ENCODE results near the gene SH3BP5L.
"Not testable (repeated sequence)": the region's sequence is repeated elsewhere in the genome, so short reads cannot be mapped to it uniquely, and the experiment has no call there.

The SH3BP5L gene

DNA sequence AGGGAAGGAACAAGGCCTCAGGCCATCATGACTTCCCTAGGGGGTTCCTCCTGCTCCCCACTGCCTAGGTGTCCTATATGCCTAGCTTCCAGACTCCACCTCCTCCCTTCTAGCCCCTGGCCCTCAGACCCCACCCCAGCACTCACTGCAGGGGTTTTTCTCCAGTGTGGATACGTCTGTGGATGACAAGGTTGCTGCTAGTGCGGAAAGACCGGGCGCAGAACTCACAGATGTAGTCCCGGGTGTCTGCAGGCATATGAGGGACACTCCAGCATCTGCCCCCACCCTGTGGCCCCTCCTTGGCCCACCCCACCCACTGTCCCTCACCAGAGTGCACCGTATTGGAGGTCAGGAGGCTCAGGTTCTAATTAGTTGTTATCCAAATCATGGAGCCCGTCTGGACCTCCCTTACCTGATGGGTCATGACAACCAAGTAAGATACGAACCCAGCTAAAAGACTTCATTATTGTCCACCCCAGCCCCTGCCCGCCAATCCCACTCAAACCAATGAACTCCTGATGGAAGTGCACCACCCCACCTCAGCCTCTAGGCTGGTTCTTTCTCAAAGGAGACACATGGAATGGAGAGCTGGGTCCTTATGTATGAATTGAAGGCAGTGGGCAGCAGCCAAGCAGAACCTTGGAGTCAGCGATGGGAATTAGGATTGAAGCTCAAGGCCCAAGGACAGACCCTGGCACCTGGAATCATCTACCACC lies 25.0 kb upstream of the SH3BP5L start:
- DNase-seq = no peak

DNA sequence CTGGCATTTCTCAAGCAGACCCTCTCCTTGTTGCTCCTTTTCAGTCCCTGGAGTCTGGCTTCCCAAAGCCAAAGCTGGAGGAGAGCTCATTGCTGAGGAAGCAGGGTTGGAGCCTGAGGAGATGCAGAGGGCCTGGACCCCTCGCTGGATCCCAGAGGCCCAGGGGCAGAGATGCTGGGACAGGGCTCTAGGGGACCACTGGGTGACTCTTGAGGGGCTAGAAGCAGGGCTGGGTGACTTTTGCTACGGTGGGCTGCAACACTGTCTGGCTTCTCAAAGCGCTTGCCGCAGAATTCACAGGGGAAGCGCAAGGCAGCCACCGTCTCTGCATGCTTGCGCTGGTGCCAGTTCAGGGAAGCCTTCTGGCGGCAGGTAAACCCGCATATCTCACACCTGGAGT lies 24.4 kb upstream of the SH3BP5L start:
- DNase-seq = no peak

DNA sequence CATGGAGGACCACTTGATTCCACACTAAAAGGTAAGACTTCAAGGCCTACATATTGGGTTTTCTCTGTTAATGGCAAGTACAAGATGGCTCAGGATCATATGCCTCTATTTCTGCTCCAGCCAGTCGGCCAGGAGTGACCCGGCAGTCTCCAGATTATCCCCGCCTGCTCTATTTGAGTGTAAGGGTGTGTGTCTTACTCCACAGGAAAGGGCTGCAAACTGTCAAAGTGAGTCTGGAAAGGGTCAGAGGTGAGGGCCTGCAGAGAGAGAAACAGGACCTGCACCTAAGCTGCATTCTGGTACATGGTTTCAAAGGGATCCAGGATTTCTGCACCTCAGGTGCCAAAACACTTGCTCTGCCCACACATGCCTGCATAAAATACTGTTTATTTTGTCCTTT lies 23.9 kb upstream of the SH3BP5L start:
- DNase-seq = no peak

DNA sequence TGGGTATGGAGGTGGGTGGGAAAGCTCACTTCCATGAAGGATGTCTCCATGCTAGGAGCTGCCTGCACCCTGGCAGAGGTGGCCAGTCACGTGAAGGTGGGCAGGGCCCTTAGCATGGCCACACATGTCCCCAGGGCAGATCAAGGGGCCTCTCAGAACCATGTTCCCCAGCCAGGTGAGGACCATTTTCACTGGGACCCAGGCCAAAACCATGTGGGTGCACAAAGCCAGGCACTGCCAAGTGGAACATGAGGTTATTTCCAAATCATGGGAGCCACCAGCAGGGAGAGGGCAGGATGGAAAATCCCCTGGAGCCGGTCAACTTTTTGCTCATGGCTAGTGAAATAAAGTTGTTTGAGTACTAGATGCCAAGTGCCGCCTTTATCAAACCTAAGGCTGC lies 23.4 kb upstream of the SH3BP5L start:
- DNase-seq = no peak

DNA sequence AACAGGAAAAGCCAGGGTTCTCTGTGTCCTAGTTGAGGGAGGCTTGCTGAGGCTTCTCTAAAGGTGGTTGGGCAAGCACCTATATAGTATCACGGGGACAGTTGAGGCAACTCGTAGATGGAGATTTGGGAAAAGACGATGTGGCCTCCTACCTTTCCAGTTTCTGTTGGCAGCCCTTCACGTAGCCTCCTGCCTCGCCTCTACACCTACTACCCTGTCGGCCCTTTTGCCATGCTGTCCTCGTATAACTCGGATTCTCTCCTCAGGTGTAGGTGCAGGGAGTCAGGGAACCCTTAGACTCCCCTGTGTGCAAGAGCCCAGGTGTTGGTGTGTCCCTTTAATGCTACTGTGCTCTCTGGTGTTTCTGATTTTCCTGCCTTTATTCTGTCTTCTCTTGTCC lies 22.9 kb upstream of the SH3BP5L start:
- DNase-seq = no peak

DNA sequence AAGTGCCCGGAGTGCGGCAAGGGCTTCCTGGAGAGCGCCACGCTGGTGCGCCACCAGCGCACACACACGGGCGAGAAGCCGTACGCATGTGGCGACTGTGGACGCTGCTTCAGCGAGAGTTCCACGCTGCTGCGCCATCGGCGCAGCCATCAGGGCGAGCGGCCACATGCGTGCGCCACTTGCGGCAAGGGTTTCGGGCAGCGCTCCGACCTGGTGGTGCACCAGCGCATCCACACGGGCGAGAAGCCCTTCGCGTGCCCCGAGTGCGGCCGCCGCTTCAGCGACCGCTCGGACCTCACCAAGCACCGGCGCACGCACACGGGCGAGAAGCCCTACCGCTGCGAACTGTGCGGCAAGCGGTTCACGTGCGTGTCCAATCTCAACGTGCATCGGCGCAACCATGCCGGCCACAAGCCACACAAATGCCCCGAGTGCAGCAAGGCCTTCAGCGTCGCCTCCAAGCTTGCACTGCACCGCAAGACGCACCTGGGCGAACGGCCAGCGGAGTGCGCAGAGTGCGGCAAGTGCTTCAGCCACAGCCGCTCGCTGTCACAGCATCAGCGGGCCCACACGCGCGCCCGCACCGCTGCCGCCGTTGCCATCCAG lies 22.3 kb upstream of the SH3BP5L start:
- DNase-seq = no peak

DNA sequence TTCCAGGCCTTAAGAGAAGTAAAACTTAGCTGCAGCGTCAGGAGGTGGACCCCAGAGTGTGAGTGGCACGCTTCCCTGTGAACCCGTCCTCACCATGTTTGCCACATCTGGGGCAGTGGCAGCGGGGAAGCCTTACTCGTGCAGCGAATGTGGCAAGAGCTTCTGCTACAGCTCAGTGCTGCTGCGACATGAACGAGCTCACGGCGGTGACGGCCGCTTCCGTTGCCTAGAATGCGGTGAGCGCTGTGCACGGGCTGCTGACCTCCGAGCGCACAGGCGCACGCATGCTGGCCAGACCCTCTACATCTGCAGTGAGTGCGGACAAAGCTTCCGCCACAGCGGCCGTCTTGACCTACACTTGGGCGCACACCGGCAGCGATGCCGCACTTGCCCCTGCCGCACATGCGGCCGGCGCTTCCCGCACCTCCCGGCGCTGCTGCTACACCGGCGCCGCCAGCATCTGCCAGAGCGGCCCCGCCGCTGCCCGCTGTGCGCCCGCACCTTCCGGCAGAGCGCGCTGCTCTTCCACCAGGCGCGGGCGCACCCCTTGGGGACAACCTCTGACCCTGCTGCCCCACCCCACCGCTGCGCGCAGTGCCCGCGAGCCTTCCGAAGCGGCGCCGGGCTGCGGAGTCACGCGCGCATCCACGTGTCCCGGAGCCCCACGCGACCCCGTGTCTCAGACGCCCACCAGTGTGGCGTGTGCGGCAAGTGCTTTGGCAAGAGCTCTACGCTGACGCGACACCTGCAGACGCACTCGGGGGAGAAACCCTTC lies 21.7 kb upstream of the SH3BP5L start:
- DNase-seq = no peak

DNA sequence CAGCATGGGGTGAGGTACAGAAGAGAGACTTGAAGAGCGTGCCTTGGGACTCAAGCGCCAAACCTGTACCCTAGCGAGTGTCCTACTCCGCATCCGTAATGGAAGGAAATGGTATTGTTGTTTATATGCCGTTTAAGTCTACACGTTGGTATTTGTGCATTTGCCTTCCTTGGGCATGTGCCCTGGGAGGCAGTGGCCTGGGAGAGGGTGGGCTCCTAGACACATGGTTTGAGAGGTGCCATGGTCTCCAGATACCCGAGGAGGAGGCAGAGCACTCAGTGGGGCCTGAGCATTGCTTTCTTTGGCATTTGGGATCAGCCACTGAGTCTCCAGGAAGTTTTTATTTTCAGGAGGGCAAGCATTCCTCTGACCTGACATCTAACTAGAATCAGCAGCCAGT lies 18.8 kb upstream of the SH3BP5L start:
- DNase-seq = no peak

DNA sequence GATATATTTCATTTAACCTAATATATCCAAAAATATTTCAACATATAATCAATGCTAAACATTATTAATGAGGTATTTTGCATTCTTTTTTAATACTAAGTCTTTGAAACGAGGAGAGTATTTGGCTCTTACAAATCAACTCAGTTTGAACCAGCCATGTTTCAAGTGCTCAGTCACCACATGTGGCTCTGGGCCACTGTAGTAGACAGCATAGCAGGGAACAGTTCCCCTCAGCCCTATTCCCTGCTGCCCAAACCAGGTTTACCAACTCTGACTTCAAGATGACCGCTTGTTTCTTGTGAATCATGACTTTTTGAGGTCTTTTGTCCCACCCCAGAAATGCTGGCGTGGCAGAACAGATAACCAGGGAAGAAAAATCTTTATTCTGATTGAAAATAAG lies 18.0 kb upstream of the SH3BP5L start:
- no peak for DNase-seq

DNA sequence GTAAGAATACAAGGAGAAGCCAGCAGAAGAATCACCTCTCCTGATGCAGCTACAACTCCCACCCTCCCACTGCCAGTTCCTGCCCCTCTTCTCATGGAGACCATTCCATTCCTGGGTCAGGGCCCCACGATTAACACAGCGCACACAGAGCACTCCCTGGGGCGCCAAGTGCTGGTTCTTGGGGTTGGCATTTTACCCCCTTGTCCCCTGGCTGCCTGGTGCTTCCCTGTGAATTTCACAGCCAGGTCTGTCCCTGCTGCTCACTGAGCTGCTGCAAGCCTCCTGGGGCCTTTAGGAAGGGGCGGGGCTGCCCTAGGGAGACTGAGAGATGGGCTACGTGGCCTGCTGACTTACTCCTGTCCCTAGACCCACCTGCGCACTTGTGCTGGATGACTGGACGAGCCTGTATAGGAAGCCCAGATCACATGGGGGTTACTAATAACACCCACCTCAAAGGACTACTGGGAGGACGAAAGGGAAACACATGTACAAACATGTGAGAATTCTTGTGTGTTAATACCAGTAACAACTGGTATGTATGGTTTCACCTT lies 17.1 kb upstream of the SH3BP5L start:
- DNase-seq = no peak

DNA sequence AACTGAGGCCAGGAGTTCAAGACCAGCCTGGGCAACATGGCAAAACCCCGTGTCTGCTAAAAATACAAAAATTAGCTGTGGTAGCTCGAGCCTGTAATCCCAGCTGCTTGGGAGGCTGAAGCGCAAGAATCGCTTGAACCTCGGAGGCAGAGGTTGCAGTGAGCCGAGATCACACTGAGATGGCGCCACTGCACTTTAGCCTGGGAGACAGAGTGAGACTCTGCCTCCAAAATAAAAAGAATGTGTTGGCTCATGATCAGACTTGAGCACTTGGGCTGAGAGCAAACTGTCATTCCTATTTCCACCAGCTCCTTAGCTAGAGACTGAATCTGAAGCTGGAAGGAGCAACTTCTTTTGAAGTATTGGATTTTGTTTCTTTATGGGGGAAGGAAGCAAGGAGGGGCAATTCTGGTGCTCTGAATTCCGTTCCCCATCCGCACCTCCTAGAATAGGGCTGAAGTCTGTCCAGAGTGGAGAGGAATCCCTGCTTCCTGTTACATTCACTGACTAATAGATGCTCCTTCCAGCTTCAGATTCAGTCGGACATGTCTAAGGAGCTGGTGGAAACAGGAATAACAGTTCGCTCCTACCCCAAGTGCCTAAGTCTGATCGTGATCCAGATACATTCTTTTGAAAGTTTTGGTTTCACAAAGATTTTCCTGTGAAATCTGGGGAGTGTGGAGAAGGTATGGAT lies 16.1 kb upstream of the SH3BP5L start:
- no peak for DNase-seq

DNA sequence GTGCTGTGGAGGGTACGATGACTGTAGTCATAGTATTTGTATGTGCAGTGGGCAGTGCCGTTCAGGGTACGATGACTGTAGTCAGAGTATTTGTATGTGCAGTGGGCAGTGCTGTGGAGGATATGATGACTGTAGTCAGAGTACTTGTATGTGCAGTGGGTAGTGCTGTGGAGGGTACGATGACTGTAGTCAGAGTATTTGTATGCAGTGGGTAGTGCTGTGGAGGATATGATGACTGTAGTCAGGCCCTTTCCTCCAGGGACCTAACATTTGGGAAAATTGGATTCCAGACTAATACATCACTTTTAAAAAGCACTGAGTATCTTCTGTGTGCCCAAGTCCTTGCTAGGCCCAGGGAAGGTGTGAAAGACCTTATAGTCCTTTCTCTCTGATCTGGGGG lies 15.2 kb upstream of the SH3BP5L start:
- DNase-seq = no peak

DNA sequence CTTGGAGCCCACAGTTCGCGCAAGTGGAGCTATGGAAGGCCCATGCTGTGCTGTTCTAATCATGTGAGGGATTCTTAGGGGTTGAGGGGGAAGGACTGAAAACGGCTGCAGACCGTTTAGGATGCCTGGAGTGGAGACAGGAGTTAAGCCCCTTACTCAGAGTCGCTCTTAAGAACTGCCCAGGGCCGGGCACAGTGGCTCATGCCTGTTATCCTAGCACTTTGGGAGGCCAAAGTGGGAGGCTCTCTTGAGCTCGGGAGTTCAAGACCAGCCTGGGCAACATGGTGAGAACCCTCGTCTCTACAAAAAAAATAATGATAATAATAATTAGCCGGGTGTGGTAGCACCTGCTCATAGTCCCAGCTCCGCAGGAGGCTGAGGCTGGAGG lies 13.4 kb upstream of the SH3BP5L start:
- DNase-seq = no peak

DNA sequence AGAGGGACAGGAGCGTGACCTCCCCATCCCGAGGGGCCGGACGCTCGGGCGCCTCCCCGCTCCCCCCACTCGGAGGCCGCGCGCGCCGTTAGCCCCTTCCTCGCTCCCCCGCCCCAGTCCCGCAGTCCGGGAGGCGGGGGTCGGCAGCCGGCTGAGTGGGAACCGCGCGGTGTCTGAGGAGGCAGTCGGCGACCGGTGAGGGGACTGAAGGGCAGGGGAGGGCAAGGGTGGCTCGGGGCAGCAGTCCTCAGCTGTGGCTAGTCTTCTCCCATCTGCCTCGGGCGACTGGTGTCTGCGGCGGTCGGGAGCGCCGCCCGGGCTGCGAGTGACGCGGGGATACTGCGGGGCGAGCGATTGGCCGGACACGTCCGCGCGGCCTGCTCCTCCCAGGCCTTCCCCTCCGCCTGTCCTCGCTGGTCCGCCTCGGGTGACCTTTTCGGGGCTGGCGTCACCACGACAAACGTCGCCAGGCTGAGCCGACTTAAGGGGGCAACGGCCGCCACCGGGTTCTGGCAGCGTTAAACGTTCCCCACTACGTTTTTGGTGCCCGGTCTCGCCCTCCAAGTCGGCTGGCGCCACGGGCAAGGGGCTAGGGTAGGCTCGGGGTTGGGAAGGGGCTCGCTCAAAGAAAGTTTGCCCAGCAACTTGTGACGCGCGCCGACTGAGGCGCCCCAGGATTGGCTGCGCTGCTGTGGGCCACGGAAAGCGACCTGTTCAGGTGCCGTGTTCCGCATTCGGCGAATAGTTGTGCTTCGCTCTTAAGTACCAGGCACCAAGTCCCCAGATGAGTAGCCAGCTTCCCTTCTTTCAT lies 12.8 kb upstream of the SH3BP5L start:
- DNase-seq = peak; percentile 88

DNA sequence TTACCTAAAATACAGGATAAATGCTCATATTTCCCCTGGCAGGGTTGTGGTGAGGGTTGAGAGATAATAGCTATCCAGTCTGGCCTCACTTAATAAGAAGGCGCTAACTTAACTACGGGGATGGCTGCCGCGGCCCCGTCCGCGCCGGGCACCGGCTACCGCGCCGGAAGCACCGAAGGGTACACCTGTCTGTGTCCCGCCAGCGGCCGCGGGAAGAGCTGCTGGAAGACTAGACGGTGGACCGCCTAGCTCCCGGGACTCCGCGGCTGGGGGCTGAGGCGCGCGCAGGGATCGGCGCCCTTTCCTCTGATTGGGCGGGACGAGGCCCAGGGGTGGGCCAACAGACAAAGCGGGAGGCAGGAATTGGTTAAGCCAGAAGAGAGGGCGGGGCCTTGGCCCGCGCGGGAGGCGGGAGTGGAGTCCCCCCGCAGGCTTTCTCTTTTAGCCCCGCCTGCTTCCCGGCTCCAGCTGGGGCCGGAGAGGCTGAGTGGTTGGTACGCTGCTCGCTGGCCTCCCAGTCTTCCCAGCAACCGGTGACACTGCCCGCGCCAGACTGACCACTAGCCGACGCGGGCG lies 12.2 kb upstream of the SH3BP5L start, which contains the start of gene ZNF672:
Gene ZNF672, plus strand, starts transcription at position 444 of the 576 bp plus-strand sequence. CDS start 9,051 bp downstream, outside the sequence.
- peak; percentile 92 for DNase-seq

DNA sequence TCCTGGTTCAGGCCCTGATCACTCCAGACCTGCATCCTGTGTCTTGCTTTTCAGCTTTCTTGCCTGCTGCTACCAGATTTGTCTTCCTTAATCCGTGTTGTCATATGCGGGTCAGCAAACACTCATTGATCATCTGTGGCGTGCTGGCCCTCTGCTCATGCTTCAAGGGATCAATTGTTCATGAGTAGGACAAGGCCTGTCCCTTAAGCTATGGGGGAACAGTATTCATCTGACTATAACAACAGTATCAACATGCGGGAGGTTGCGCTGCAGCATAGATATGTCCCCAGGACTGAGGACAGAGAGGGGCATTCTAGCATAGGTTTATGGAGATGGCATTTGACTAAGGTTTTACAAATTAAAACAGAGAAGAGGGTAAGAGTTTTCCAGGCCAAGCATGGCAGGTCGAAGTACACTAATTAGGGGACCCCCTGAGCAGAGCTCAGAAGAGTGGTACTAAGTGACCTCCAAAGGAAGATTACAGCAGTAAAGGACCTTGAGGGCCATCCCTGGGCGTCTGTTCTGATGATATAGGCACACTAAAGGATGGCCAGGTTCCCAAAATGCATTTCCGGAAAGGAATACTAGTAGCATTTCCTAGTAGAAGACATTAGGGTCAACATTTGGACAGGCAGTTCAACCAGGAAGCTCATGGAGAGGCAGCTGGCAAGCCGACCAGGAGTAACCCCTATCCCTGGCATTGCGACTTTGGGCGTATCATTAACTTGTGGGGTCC lies 11.5 kb upstream of the SH3BP5L start:
- peak; percentile 22 for DNase-seq

DNA sequence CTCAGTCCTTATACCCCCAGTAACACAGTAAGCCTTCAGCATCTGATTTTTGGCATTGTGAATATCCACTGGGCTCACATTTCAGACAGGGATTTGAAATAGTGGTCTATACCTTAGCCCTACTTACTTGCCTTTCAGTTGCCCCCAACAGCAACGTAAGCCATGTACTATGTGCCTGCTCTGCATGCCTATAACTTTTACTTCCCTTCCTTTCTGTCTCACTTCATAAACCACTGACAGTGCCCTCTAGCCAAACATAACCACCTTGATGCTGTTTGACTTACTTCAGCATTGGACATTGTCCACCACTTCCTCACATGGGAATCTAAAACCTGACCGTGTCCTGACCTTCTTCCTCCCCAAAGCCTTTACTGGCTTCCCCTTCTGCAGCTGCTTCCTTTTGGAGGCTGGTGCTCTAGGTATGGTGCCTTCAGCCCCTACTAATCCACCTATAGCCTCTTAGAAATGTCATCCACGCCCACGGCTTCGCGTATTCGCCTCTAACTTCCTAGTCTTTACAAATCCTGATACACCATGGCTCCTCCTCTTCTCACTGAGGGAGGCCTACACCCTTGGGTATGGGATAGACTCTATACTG lies 8.7 kb upstream of the SH3BP5L start:
- DNase-seq = no peak

DNA sequence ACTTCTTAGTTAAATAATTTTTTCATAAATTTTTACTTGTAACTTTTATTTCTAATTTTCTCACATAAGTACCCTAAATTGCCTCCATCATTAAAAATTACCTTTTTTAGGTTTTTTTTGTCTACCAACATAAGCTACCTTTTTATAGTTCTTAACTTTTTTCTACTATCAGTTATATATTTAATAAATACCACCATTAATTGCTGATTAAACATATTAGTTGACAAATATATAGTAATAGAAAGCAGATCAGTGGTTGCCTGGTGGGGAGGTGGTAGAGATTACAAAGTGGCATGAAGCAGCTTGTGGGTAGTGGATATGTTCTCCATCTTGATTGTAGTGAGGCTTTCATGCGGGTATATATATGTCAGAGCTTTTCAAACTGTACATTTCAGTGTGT lies 6.1 kb upstream of the SH3BP5L start:
- DNase-seq = no peak

DNA sequence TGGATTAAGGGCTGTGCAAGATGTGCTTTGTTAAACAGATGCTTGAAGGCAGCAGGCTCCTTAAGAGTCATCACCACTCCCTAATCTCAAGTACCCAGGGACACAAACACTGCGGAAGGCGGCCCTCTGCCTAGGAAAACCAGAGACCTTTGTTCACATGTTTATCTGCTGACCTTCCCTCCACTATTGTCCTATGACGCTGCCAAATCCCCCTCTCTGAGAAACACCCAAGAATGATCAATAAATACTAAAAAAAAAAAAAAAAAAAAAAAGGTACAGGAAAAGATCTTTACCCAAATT lies 5.0 kb upstream of the SH3BP5L start:
- not testable (repeated sequence) for DNase-seq

DNA sequence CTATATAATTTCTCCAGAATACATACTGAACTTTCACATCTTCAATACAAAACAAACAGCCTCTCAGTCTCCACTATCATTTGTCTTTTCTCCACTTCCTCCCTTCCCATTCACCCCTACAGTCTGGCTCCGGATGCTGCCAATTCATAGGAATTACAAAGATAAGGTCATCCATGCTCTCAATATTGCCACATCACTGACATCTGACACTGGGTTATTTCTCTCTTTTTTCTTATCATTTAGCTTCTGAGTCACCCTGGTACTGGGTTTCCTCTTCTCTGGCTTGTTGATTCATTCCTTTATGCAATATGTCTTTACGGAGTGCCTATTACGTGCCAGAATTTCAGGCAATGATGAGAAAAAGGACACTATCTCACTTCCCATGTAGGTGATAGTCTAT lies 3.1 kb upstream of the SH3BP5L start:
- no peak for DNase-seq

DNA sequence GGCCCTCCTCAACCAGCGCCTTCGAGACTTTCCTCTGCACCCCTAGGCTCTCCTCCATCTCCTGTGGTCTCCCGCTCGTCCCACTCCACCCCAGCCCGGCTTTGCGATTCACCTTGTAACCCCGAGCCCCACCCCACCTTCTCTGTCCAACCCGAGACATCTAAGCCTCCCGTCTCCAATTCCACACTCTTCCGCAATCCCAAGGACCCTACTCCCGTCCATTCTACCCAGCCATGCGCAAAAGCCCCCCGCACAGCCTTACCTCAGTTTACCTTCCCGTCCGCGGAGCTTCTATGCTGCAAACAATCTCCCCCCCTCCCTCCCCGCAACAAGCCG lies 174 bp downstream of the SH3BP5L start:
- no peak for DNase-seq
